HEK293T (cell line): ENCODE measurements around the gene LHCGR.
"Not testable (repeated sequence)": the region's sequence is repeated elsewhere in the genome, so short reads cannot be mapped to it uniquely, and the experiment has no call there.

Experiments
- CTCF ChIA-PET: fragments of 350-600 bp; formaldehyde crosslinking; extraction: SDS; loops from one replicate; lab custom pipeline; 2021; ENCODE audit warnings: antibody characterized with exemption, inconsistent platforms; lab: Yijun Ruan, JAX
- POLR2A ChIA-PET: fragments of 350-600 bp; formaldehyde crosslinking; extraction: SDS; loops from one replicate; lab custom pipeline; 2020; ENCODE audit warnings: antibody characterized with exemption, inconsistent platforms; lab: Yijun Ruan, JAX
- DNase-seq: peaks from one replicate; pipeline ENCODE4 v3.0.0; 2012; ENCODE audit warnings: mixed read lengths; ENCODE audit errors: extremely low spot score
- ARNT ChIP-seq: fragments of 450-650 bp; IDR thresholded peaks from 2 replicates; pipeline ENCODE4 v1.6.1; 2017; ENCODE audit warnings: mild to moderate bottlenecking
- BHLHE40 ChIP-seq: fragments of 450-650 bp; IDR thresholded peaks from 2 replicates; pipeline ENCODE4 v1.6.1; 2016; ENCODE audit warnings: mild to moderate bottlenecking, moderate library complexity, borderline replicate concordance
- CTBP1 ChIP-seq: fragments of 450-650 bp; IDR thresholded peaks from 2 replicates; pipeline ENCODE4 v1.6.1; 2016; ENCODE audit warnings: borderline replicate concordance
- ELF4 ChIP-seq: fragments of 450-650 bp; IDR thresholded peaks from 2 replicates; pipeline ENCODE4 v1.6.1; 2017; ENCODE audit warnings: antibody characterized with exemption
- FOXA1 ChIP-seq: fragments of 450-650 bp; IDR thresholded peaks from 2 replicates; pipeline ENCODE4 v1.6.1; 2016; ENCODE audit warnings: mild to moderate bottlenecking
- FOXK2 ChIP-seq: fragments of 450-650 bp; IDR thresholded peaks from 2 replicates; pipeline ENCODE4 v1.6.1; 2016; ENCODE audit warnings: mild to moderate bottlenecking
- FOXM1 ChIP-seq: fragments of 450-650 bp; IDR thresholded peaks from 2 replicates; pipeline ENCODE4 v1.6.1; 2017; ENCODE audit warnings: mild to moderate bottlenecking, borderline replicate concordance
- HDGF ChIP-seq: fragments of 450-650 bp; IDR thresholded peaks from 2 replicates; pipeline ENCODE4 v1.6.1; 2017; ENCODE audit warnings: antibody characterized with exemption, borderline replicate concordance
- L3MBTL2 ChIP-seq: fragments of 450-650 bp; conservative IDR thresholded peaks from 2 replicates; pipeline ENCODE4 v1.6.1; 2016; ENCODE audit warnings: mild to moderate bottlenecking
- LEF1 ChIP-seq: fragments of 450-650 bp; IDR thresholded peaks from 2 replicates; pipeline ENCODE4 v1.6.1; 2017; ENCODE audit warnings: mild to moderate bottlenecking, borderline replicate concordance
- NFRKB ChIP-seq: fragments of 450-650 bp; IDR thresholded peaks from 2 replicates; pipeline ENCODE4 v1.6.1; 2016; ENCODE audit warnings: mild to moderate bottlenecking, moderate library complexity
- PKNOX1 ChIP-seq: fragments of 450-650 bp; IDR thresholded peaks from 2 replicates; pipeline ENCODE4 v1.6.1; 2016
- SP1 ChIP-seq: fragments of 450-650 bp; IDR thresholded peaks from 2 replicates; pipeline ENCODE4 v1.6.1; 2017
- SUZ12 ChIP-seq: fragments of 450-650 bp; IDR thresholded peaks from 2 replicates; pipeline ENCODE4 v1.6.1; 2016; ENCODE audit warnings: mild to moderate bottlenecking
- TARDBP ChIP-seq: fragments of 450-650 bp; IDR thresholded peaks from 2 replicates; pipeline ENCODE4 v1.6.1; 2016
- ZNF384 ChIP-seq: fragments of 450-650 bp; IDR thresholded peaks from 2 replicates; pipeline ENCODE4 v1.6.1; 2016

Gene LHCGR

GRCh38 chr2:48750128-48750739, 5.3 kb downstream of the LHCGR start:
- TF ChIP-seq SUZ12, result no peak
- no peak for TF ChIP-seq LEF1
- no peak for TF ChIP-seq ZNF384
- TF ChIP-seq FOXA1, result no peak
- TF ChIP-seq SP1, result no peak
- TF ChIP-seq PKNOX1, result no peak
- no peak for TF ChIP-seq NFRKB
- TF ChIP-seq HDGF, result no peak
- DNase-seq, result no peak
- CTCF ChIA-PET, result no interaction called here
- POLR2A ChIA-PET, result no interaction called here

GRCh38 chr2:48749291-48750127, 6.0 kb downstream of the LHCGR start:
- ChIA-PET CTCF (no interaction called here), POLR2A (interaction anchor here (1.0 kb wide), 1 partner anchor 9 kb away, joined by 3 read pairs; no protein-coding TSS in a partner anchor)
- no peak for DNase-seq
- TF ChIP-seq ELF4 (no peak), FOXK2 (no peak), LEF1 (no peak)

GRCh38 chr2:48747319-48747718, 8.2 kb downstream of the LHCGR start:
- ChIA-PET POLR2A (no interaction called here), CTCF (no interaction called here)
- no peak for DNase-seq
- no peak for TF ChIP-seq BHLHE40
- TF ChIP-seq TARDBP, result no peak
- TF ChIP-seq SP1, result no peak
- TF ChIP-seq HDGF, result no peak
- no peak for TF ChIP-seq FOXA1
- no peak for TF ChIP-seq PKNOX1
- TF ChIP-seq CTBP1, result no peak
- TF ChIP-seq NFRKB, result no peak
- no peak for TF ChIP-seq SUZ12
- TF ChIP-seq FOXK2, result no peak
- no peak for TF ChIP-seq L3MBTL2
- TF ChIP-seq ZNF384, result no peak
- no peak for TF ChIP-seq ARNT
- no peak for TF ChIP-seq ELF4
- no peak for TF ChIP-seq FOXM1

- POLR2A ChIA-PET, CTCF ChIA-PET, DNase-seq: not testable (repeated sequence)
These were observed 16.3 kb downstream of the LHCGR start for GRCh38 chr2:48739236-48739635.

GRCh38 chr2:48738806-48739205, 16.7 kb downstream of the LHCGR start:
- ChIA-PET POLR2A (no interaction called here), CTCF (no interaction called here)
- no peak for TF ChIP-seq ELF4
- no peak for TF ChIP-seq TARDBP
- no peak for TF ChIP-seq LEF1
- TF ChIP-seq ARNT, result no peak
- TF ChIP-seq NFRKB, result no peak
- TF ChIP-seq SUZ12, result no peak
- TF ChIP-seq FOXA1, result no peak
- TF ChIP-seq ZNF384, result no peak
- TF ChIP-seq L3MBTL2, result no peak
- no peak for TF ChIP-seq HDGF
- TF ChIP-seq FOXK2, result no peak
- no peak for TF ChIP-seq BHLHE40
- TF ChIP-seq FOXM1, result no peak
- DNase-seq, result no peak

GRCh38 chr2:48736251-48736650, 19.3 kb downstream of the LHCGR start:
- no peak for DNase-seq
- no peak for TF ChIP-seq PKNOX1
- POLR2A ChIA-PET, result no interaction called here
- CTCF ChIA-PET, result interaction anchor here (1.2 kb wide), 1 partner anchor 15 kb away, joined by 4 read pairs; no protein-coding TSS in a partner anchor
